GM12891 (cell line): ENCODE data around the gene GALNT10.

ENCODE experiments used
- POLR2A ChIP-seq: IDR thresholded peaks from 2 replicates; pipeline ENCODE4 v1.6.1; 2011; ENCODE audit warnings: low read depth, low read length, control low read depth
- POLR2AphosphoS5 ChIP-seq: IDR thresholded peaks from 2 replicates; pipeline ENCODE4 v1.6.1; 2011; ENCODE audit warnings: low read depth, low read length, control low read depth
- POU2F2 ChIP-seq: IDR thresholded peaks from 2 replicates; pipeline ENCODE4 v1.6.1; 2011; ENCODE audit warnings: low read depth, mild to moderate bottlenecking, control low read depth, low read length, moderate library complexity
- SPI1 ChIP-seq: IDR thresholded peaks from 2 replicates; pipeline ENCODE4 v1.6.1; 2011; ENCODE audit warnings: low read depth, low read length, control low read depth
- TAF1 ChIP-seq: IDR thresholded peaks from 2 replicates; pipeline ENCODE4 v1.6.1; 2011; ENCODE audit warnings: low read depth, low read length, control low read depth

DNA sequence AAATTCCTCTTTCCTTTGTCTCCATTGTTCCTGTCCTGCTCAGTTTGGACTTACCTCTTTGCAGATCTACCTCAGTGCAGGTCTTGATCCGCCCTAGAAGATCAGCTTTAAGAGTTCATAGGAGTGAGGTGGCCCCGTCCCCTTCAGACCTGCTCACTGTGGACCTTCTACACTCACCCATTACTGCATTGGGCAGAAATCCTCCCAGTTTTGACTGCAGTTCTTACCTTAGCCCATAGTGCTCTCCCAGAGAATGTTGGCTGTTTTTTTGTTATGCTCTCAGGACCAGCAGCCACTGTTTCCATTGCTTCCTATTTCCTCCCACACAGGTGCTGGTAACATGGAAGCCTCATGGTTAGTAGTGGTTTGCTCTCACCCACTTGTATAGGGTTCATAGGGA lies 63.3 kb downstream of the GALNT10 start:
- TF ChIP-seq POLR2AphosphoS5 (no peak), POLR2A (no peak), SPI1 (no peak), TAF1 (no peak), POU2F2 (no peak)
